ENCODE results near the gene OLFML2A.
A peak's percentile ranks its signal among the peaks of the same experiment; 100 is the strongest.

The OLFML2A gene

GRCh38 chr9:124857533-124858162 is 80.7 kb downstream of the OLFML2A start:
- no peak for TF ChIP-seq CTCF (IDR thresholded peaks at IDR 0.05; ENCODE audit: extremely low read depth, missing control alignments)
- no peak for DNase-seq (ENCODE audit: low spot score)

DNA sequence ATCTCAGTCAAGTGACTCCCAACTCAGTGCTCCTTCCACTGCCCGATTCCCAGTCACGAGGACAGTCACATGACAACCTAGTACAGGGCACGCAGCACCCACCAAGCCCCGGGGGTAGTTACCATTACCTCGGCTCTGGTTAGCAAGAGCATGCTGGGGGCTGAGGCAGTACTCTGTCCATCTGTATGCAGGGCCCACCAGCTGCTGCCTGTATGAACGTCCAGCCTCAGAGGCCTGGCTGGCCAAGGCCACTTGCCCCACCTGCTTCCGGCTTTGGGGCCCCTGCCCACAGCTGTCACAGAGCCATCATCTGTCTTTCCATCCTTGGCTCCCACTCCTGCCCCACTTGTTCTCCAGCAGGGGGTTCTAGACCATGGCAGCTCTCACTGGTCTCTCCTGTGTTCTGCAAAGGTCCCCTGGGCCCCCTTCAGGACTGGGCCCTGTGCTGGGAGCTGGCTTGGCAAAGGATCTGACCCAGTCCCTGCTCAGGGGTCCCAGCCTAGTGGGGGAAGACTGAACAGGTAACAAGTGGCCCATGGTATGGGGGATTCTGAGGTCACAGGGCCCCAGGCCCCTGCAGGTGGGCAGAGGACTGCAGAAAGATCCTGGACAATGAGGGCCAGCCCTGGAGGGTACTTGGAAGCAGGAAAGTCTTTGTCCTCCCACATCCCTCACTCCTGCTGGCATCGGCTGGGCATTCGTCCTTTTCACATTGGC is 81.6 kb downstream of the OLFML2A start:
- no peak for DNase-seq (ENCODE audit: low spot score)
- TF ChIP-seq CTCF (IDR thresholded peaks at IDR 0.05; ENCODE audit: extremely low read depth, missing control alignments) = no peak

- TF ChIP-seq CTCF (IDR thresholded peaks at IDR 0.05; ENCODE audit: extremely low read depth, missing control alignments) = no peak
- DNase-seq (ENCODE audit: low spot score) = no peak
Observed at GRCh38 chr9:124859803-124860581, 83.1 kb downstream of the OLFML2A start.

GRCh38 chr9:124860582-124861341 is 83.8 kb downstream of the OLFML2A start:
- DNase-seq (ENCODE audit: low spot score) = no peak
- no peak for TF ChIP-seq CTCF (IDR thresholded peaks at IDR 0.05; ENCODE audit: extremely low read depth, missing control alignments)

GRCh38 chr9:124861342-124862229 is 84.7 kb downstream of the OLFML2A start, which contains the start of the genes ARPC5L and RPL35:
TSS of gene ARPC5L (plus strand) at chr9:124862130. CDS start at chr9:124869291, 7,161 bp downstream.
TSS of gene RPL35 (minus strand) at chr9:124861957. CDS start at chr9:124861912, 45 bp downstream.
- no peak for TF ChIP-seq CTCF (IDR thresholded peaks at IDR 0.05; ENCODE audit: extremely low read depth, missing control alignments)
- peak; percentile 99 for DNase-seq (ENCODE audit: low spot score)

- TF ChIP-seq CTCF (IDR thresholded peaks at IDR 0.05; ENCODE audit: extremely low read depth, missing control alignments) = no peak
- DNase-seq (ENCODE audit: low spot score) = no peak
Observed at GRCh38 chr9:124863371-124863871, 86.5 kb downstream of the OLFML2A start.

Data from GM20000 (cell line).